Measurements from ENCODE around the gene ATP6V0B. TPM values are rescaled to one million over a fixed set of nuclear protein-coding genes. Genes with fewer than 3 reads are reported as not detected.

The ATP6V0B gene
- total and polyA plus RNA-seq, 9 of the 15 experiments (the other 6 are each of a cell fraction or from before 2014, with no cell fraction given), result 137 to 328 (median 220) TPM

GRCh38 chr1:43934986-43935324 lies 39.8 kb upstream of the ATP6V0B start (continued):
- TF ChIP-seq RFX7 (CRISPR knock-in tag; IDR thresholded peaks at IDR 0.05) (no peak), ZSCAN29 (IDR thresholded peaks at IDR 0.05) (no peak), ZNF740 (CRISPR knock-in tag; IDR thresholded peaks at IDR 0.05) (no peak), ZNF740 (tag; IDR thresholded peaks at IDR 0.05) (no peak), SMAD4 (CRISPR knock-in tag; conservative IDR thresholded peaks at IDR 0.05) (no peak), E2F1 (CRISPR knock-in tag; IDR thresholded peaks at IDR 0.05) (no peak), IFI16 (CRISPR knock-in tag; IDR thresholded peaks at IDR 0.05) (no peak), CSDE1 (IDR thresholded peaks at IDR 0.05) (no peak), ARID2 (IDR thresholded peaks at IDR 0.05) (no peak), ID3 (CRISPR knock-in tag; IDR thresholded peaks at IDR 0.05) (no peak), ID3 (tag; IDR thresholded peaks at IDR 0.05) (0 out of 2 replicates have a peak, but pooled peaks have one; percentile 2), POLR2AphosphoS2 (IDR thresholded peaks at IDR 0.05; ENCODE audit: low read length) (no peak), RBM39 (optimal IDR thresholded peaks at IDR 0.05; ENCODE audit: low read depth, low read length) (no peak), GABPB1 (CRISPR knock-in tag; IDR thresholded peaks at IDR 0.05) (peak; percentile 56; the same call in 1 of the 2 replicates)
- TF ChIP-seq, protein P1, sequence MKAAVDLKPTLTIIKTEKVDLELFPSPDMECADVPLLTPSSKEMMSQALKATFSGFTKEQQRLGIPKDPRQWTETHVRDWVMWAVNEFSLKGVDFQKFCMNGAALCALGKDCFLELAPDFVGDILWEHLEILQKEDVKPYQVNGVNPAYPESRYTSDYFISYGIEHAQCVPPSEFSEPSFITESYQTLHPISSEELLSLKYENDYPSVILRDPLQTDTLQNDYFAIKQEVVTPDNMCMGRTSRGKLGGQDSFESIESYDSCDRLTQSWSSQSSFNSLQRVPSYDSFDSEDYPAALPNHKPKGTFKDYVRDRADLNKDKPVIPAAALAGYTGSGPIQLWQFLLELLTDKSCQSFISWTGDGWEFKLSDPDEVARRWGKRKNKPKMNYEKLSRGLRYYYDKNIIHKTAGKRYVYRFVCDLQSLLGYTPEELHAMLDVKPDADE (conservative IDR thresholded peaks at IDR 0.05; ENCODE audit: control insufficient read depth, low read depth, low read length), result 0 out of 2 replicates have a peak, but pooled peaks have one; percentile 5
- TF ChIP-seq, protein P2, sequence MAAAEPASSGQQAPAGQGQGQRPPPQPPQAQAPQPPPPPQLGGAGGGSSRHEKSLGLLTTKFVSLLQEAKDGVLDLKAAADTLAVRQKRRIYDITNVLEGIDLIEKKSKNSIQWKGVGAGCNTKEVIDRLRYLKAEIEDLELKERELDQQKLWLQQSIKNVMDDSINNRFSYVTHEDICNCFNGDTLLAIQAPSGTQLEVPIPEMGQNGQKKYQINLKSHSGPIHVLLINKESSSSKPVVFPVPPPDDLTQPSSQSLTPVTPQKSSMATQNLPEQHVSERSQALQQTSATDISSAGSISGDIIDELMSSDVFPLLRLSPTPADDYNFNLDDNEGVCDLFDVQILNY (CRISPR knock-in tag; IDR thresholded peaks at IDR 0.05), result no peak

Data from K562 (cell line).